Mesenchymal stem cell (in vitro differentiated cells and primary cell): ENCODE data around the gene EMC6.

Experiments
- DNase-seq: peaks from one replicate; pipeline ENCODE4 v3.0.0-alpha.2; 2013
- H2AFZ ChIP-seq: one replicate; pipeline ENCODE4 v1.6.1; 2013; ENCODE audit warnings: low read depth, mild to moderate bottlenecking, control low read depth, inconsistent platforms, low read length, moderate library complexity
- H2AK5ac ChIP-seq: 2 replicates; pipeline ENCODE4 v1.6.1; 2013; ENCODE audit warnings: low read length, moderate library complexity, mild to moderate bottlenecking, inconsistent platforms; ENCODE audit not compliant: severe bottlenecking
- H2BK120ac ChIP-seq: one replicate; pipeline ENCODE4 v1.6.1; 2013; ENCODE audit warnings: low read depth, mild to moderate bottlenecking, inconsistent platforms, low read length, moderate library complexity
- H2BK12ac ChIP-seq, 2 experiments: one replicate each; pipeline ENCODE4 v1.6.1; 2013; ENCODE audit warnings: inconsistent platforms in 2 of 2, low read length in 2 of 2, mild to moderate bottlenecking in 2 of 2, moderate library complexity in 2 of 2, control low read depth in 1 of 2
- H2BK15ac ChIP-seq: one replicate; pipeline ENCODE4 v1.6.1; 2013; ENCODE audit warnings: mild to moderate bottlenecking, low read depth, inconsistent platforms; ENCODE audit not compliant: poor library complexity, severe bottlenecking
- H2BK5ac ChIP-seq: 2 replicates; pipeline ENCODE4 v1.6.1; 2013; ENCODE audit warnings: low read depth, mild to moderate bottlenecking, low read length, control low read depth, inconsistent platforms; ENCODE audit not compliant: poor library complexity, severe bottlenecking
- H3K14ac ChIP-seq, 2 experiments: one replicate each; pipeline ENCODE4 v1.6.1; 2013; ENCODE audit warnings: inconsistent platforms in 2 of 2, low read length in 2 of 2, control low read depth in 1 of 2, mild to moderate bottlenecking in 1 of 2, moderate library complexity in 1 of 2
- H3K18ac ChIP-seq, 2 experiments: one replicate each; pipeline ENCODE4 v1.6.1; 2013; ENCODE audit warnings: inconsistent platforms in 2 of 2, low read length in 2 of 2, control low read depth in 1 of 2, low read depth in 1 of 2, mild to moderate bottlenecking in 1 of 2
- H3K23ac ChIP-seq, 2 experiments: one replicate each; pipeline ENCODE4 v1.6.1; 2013; ENCODE audit warnings: inconsistent platforms in 2 of 2, low read length in 2 of 2, mild to moderate bottlenecking in 2 of 2, moderate library complexity in 2 of 2, control low read depth in 1 of 2
- H3K27ac ChIP-seq: 2 replicates; pipeline ENCODE4 v1.5.1; 2013; ENCODE audit warnings: mild to moderate bottlenecking, moderate library complexity, low read length, control low read depth, inconsistent platforms; ENCODE audit not compliant: poor library complexity, severe bottlenecking
- H3K27me3 ChIP-seq, 2 experiments: 2 replicates each; pipeline versions ENCODE4 v1.6.1 to v1.7.0; 2013; ENCODE audit warnings: low read length in 2 of 2, mild to moderate bottlenecking in 2 of 2, moderate library complexity in 2 of 2, control low read depth in 1 of 2, inconsistent platforms in 1 of 2; ENCODE audit not compliant: control insufficient read depth in 1 of 2, insufficient read depth in 1 of 2
- H3K36me3 ChIP-seq, 2 experiments: 2 replicates each; pipeline versions ENCODE4 v1.6.1 to v1.7.0; 2013; ENCODE audit warnings: low read length in 2 of 2, control low read depth in 1 of 2, inconsistent platforms in 1 of 2, low read depth in 1 of 2, mild to moderate bottlenecking in 1 of 2; ENCODE audit not compliant: insufficient read depth in 2 of 2, control insufficient read depth in 1 of 2
- H3K4ac ChIP-seq, 2 experiments: one replicate each; pipeline ENCODE4 v1.6.1; 2013; ENCODE audit warnings: inconsistent platforms in 2 of 2, low read length in 2 of 2, mild to moderate bottlenecking in 2 of 2, moderate library complexity in 2 of 2, control low read depth in 1 of 2, low read depth in 1 of 2
- H3K4me1 ChIP-seq: 2 replicates; pipeline ENCODE4 v1.6.1; 2013; ENCODE audit warnings: low read depth, low read length, control low read depth; ENCODE audit not compliant: control insufficient read depth, insufficient read depth
- H3K4me2 ChIP-seq: 2 replicates; pipeline ENCODE4 v1.6.1; 2013; ENCODE audit warnings: low read length, mild to moderate bottlenecking, inconsistent platforms; ENCODE audit not compliant: poor library complexity, severe bottlenecking
- H3K4me3 ChIP-seq, 2 experiments: 2 replicates each; pipeline versions ENCODE4 v1.5.1 to v1.7.0; 2013; ENCODE audit warnings: low read length in 2 of 2, mild to moderate bottlenecking in 2 of 2, control low read depth in 1 of 2, low read depth in 1 of 2; ENCODE audit not compliant: insufficient read depth in 1 of 2
- H3K79me1 ChIP-seq: replicated peaks from 2 replicates; pipeline ENCODE4 v1.6.1; 2013; ENCODE audit warnings: mild to moderate bottlenecking, control low read depth, low read length, inconsistent platforms; ENCODE audit not compliant: poor library complexity, severe bottlenecking
- H3K9ac ChIP-seq: 2 replicates; pipeline ENCODE4 v1.7.0; 2013; ENCODE audit warnings: mild to moderate bottlenecking, low read length, moderate library complexity
- H3K9me3 ChIP-seq: 2 replicates; pipeline ENCODE4 v1.7.0; 2013; ENCODE audit warnings: mild to moderate bottlenecking, low read length; ENCODE audit not compliant: control insufficient read depth
- H4K8ac ChIP-seq: one replicate; pipeline ENCODE4 v1.6.1; 2013; ENCODE audit warnings: inconsistent platforms, mild to moderate bottlenecking, low read length, moderate library complexity
- H4K91ac ChIP-seq: one replicate; pipeline ENCODE4 v1.6.1; 2013; ENCODE audit warnings: mild to moderate bottlenecking, low read length, inconsistent platforms
- WGBS: methylation state at CpG from one replicate; pipeline ENCODE4 v1.1.7; 2013; ENCODE audit warnings: mixed read lengths; 5-methylcytosine and 5-hydroxymethylcytosine counted together

The EMC6 gene

DNA sequence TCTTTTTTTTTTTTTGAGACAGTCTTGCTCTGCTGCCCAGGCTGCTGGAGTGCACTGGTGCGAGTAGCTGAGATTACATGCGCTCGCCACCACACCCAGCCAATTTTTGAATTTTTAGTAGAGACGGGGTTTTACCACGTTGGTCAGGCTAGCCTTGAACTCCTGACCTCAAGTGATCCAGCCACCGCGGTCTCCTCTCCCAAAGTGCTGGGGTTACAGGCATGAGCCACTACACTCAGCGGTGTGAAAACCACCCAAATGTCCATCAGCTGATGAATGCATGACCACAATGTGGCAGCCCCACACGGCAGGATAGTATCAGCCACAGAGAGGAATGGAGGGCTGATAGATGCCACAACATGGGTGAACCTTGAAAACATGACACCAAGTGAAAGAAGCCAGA lies 25.2 kb downstream of the EMC6 start:
- no peak overlapping the region for H3K4me2 ChIP-seq
- 91% methylated on average over 9 of the region's 9 CpGs for WGBS

DNA sequence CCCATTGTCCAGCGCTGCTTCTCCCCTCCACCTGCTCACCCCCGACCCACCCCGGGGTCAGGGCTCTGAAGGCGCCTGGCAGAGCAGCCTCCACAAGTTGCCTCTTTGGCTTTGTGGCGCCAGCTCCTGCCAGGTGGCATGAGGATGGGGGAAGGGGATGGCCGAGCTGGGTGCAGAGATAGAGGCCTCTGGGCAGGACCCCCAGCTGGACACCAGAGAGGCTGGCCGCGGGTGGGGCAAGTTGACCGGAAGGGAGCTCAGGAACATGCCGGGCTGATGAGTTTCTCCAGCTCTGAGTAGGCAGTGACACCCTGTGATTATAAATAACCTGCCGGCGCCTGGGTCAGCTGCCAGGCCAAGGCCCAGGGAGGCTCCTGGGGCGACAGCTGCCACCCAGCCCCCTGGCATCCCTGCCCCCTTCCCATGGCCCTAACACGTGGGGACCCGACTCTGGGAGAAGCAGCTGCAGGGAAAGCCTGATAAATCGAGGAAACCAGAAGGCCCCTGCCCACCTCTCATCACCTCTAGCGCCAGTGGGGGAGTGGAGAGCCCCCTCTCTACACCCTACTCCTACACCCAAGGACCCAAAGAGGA lies 26.6 kb downstream of the EMC6 start:
- Histone ChIP-seq H3K36me3 (no peaks in the 10 kb centered on the region), H3K9ac (no peak overlapping the region), H2BK120ac (no peak overlapping the region), H4K8ac (no peak overlapping the region), H3K23ac (no peak overlapping the region), H2BK5ac (no peak overlapping the region), H3K27me3 (peaks cover 47 to 48% of the 10 kb centered on the region in 2 experiments), H3K18ac (no peak overlapping the region), H4K91ac (no peak overlapping the region), H2AK5ac (no peak overlapping the region), H3K9me3 (peaks cover 6% of the 10 kb centered on the region), H3K14ac (no peak overlapping the region), H3K4ac (no peak overlapping the region), H2BK15ac (no peak overlapping the region), H2AFZ (no peak overlapping the region), H3K79me1 (no peaks in the 10 kb centered on the region), H3K27ac (no peak overlapping the region), H3K4me2 (peak overlapping the region; percentile 98), H3K4me1 (peaks cover 15% of the 10 kb centered on the region), H2BK12ac (no peak overlapping the region), H3K4me3 (peak overlapping the region in 1 of 2 experiments; percentile 77)
- WGBS: 25% methylated on average over 14 of the region's 17 CpGs
- DNase-seq: no peak

More for the DNA sequence above, 25.2 kb downstream of the EMC6 start:
- H3K4me3 ChIP-seq: no peak overlapping the region
- no peak overlapping the region for H4K8ac ChIP-seq
- no peak overlapping the region for H2BK5ac ChIP-seq
- H3K23ac ChIP-seq: no peak overlapping the region
- H3K14ac ChIP-seq: no peak overlapping the region
- H2BK120ac ChIP-seq: no peak overlapping the region
- H3K18ac ChIP-seq: no peak overlapping the region
- H3K79me1 ChIP-seq: no peaks in the 10 kb centered on the region
- H3K4ac ChIP-seq: no peak overlapping the region
- H2AFZ ChIP-seq: peak overlapping the region; percentile 31
- no peak overlapping the region for H4K91ac ChIP-seq
- no peak for DNase-seq
- no peak overlapping the region for H2AK5ac ChIP-seq
- H3K9ac ChIP-seq: no peak overlapping the region
- no peak overlapping the region for H2BK15ac ChIP-seq
- H3K9me3 ChIP-seq: peaks cover 6% of the 10 kb centered on the region
- H2BK12ac ChIP-seq: no peak overlapping the region
- H3K4me1 ChIP-seq: peaks cover 17% of the 10 kb centered on the region
- H3K27me3 ChIP-seq: peaks cover 47 to 52% of the 10 kb centered on the region in 2 experiments
- no peaks in the 10 kb centered on the region for H3K36me3 ChIP-seq
- H3K27ac ChIP-seq: no peak overlapping the region

DNA sequence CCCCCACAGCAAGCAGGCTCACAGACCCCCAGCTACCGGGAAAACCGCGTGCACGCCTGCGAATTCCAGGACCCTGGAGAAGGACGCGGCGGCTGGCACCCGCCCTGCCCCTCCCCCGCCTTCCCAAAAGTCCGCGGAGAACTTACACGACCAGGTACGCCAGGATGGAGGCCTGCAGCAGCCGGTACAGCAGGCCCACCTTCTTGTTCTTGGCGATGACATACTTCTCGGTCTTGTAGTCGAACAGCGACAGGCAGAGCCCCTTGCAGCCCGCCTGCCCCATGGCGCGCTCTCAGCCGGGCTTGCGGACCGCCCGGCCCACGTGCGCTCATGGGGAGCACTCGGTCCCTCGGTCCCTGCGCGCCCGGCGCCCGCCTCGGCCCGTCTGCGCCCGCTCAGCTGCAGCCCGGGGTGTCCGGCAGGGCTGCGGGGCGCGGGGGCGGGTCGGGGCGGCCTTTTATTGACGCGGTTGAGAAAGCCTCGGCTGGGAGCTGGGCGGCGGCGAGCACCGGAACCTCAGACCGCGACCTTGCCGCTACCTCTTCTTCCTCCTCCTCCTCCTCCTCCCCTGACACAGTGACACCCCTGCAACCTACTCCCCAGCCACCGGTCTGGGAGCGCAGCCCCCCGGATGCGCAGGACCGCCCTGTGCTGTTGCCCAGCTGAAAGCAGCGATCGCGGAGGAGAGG lies 27.3 kb downstream of the EMC6 start, which contains the start of gene P2RX5:
Gene P2RX5 (minus strand): TSS at position 433 of the 689 bp plus-strand sequence. CDS start 150 bp downstream, at position 283.
- Histone ChIP-seq H2BK12ac (no peak within 1 kb of the TSS), H2BK15ac (no peak within 1 kb of the TSS), H3K14ac (no peak within 1 kb of the TSS), H2AK5ac (no peak within 1 kb of the TSS), H3K4ac (no peak within 1 kb of the TSS), H3K4me3 (peak within 1 kb of the TSS; percentile 59 to 77), H3K27me3 (peaks cover 46 to 47% of the 10 kb centered on the region in 2 experiments), H2BK120ac (no peak within 1 kb of the TSS), H2AFZ (peak within 1 kb of the TSS; percentile 21), H3K27ac (no peak within 1 kb of the TSS), H2BK5ac (no peak within 1 kb of the TSS), H3K36me3 (no peaks in the 10 kb centered on the region), H4K8ac (no peak within 1 kb of the TSS), H3K79me1 (no peaks in the 10 kb centered on the region), H3K4me1 (peaks cover 15% of the 10 kb centered on the region), H3K18ac (no peak within 1 kb of the TSS), H3K23ac (peak within 1 kb of the TSS in 1 of 2 experiments; percentile 43), H3K9me3 (peaks cover 6% of the 10 kb centered on the region), H3K4me2 (peak within 1 kb of the TSS; percentile 98), H3K9ac (no peak within 1 kb of the TSS), H4K91ac (no peak within 1 kb of the TSS)
- under 1% methylated on average over 44 of the region's 65 CpGs for WGBS
- peak; percentile 38 for DNase-seq

DNA sequence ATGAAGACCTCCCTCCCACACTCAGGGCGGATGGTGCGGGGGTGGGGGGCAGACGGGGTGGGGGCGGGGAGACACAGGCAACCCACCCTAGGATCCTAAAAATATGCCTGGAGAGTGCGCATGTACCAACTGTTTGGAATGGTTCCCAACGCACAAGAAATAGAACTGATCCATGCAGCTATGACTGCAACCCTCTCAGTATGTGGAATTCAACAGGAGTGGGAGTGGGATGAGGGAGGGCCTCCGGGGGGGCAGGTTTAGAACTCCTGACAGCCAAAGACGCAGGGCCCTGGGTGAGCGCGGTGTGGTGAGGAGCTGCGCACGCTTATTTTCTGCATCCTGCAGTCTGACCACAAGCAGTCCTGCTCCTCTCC lies 28.5 kb downstream of the EMC6 start:
- H3K9me3 ChIP-seq: peaks cover 6% of the 10 kb centered on the region
- no peak overlapping the region for H2BK15ac ChIP-seq
- H3K36me3 ChIP-seq: no peaks in the 10 kb centered on the region
- no peak overlapping the region for H3K4me3 ChIP-seq
- H2BK12ac ChIP-seq: no peak overlapping the region
- no peak overlapping the region for H3K23ac ChIP-seq
- H3K18ac ChIP-seq: no peak overlapping the region
- no peak overlapping the region for H2BK120ac ChIP-seq
- H2AFZ ChIP-seq: no peak overlapping the region
- no peak overlapping the region for H3K4ac ChIP-seq
- H3K4me1 ChIP-seq: peaks cover 15% of the 10 kb centered on the region
- no peak overlapping the region for H2AK5ac ChIP-seq
- no peak overlapping the region for H4K8ac ChIP-seq
- peaks cover 39 to 47% of the 10 kb centered on the region in 2 experiments for H3K27me3 ChIP-seq
- no peak for DNase-seq
- H2BK5ac ChIP-seq: no peak overlapping the region
- H3K27ac ChIP-seq: no peak overlapping the region
- H3K4me2 ChIP-seq: no peak overlapping the region
- H3K14ac ChIP-seq: no peak overlapping the region
- H3K9ac ChIP-seq: no peak overlapping the region
- H3K79me1 ChIP-seq: no peaks in the 10 kb centered on the region
- 65% methylated on average over 9 of the region's 12 CpGs for WGBS
- H4K91ac ChIP-seq: no peak overlapping the region
